GM19193 (cell line): ENCODE results near the gene PMPCA.
A peak's percentile ranks its signal among the peaks of the same experiment; 100 is the strongest.

Experiments used
- POLR2A ChIP-seq: IDR thresholded peaks from 4 replicates; pipeline ENCODE4 v1.6.1; 2011; ENCODE audit not compliant: insufficient read depth, insufficient read length; ENCODE audit errors: extremely low read depth

PMPCA gene, protein sequence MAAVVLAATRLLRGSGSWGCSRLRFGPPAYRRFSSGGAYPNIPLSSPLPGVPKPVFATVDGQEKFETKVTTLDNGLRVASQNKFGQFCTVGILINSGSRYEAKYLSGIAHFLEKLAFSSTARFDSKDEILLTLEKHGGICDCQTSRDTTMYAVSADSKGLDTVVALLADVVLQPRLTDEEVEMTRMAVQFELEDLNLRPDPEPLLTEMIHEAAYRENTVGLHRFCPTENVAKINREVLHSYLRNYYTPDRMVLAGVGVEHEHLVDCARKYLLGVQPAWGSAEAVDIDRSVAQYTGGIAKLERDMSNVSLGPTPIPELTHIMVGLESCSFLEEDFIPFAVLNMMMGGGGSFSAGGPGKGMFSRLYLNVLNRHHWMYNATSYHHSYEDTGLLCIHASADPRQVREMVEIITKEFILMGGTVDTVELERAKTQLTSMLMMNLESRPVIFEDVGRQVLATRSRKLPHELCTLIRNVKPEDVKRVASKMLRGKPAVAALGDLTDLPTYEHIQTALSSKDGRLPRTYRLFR

GRCh38 chr9:136410500-136411287 lies at the start of gene PMPCA, which contains the start of gene ENTR1:
TSS of gene PMPCA (plus strand) at chr9:136410658. CDS start at chr9:136410669, 11 bp downstream.
TSS of gene ENTR1 (minus strand) at chr9:136410614. CDS start at chr9:136410397, 217 bp downstream.
- peak; percentile 93 for TF ChIP-seq POLR2A

- no peak for TF ChIP-seq POLR2A
Observed at GRCh38 chr9:136361047-136361753, 49.3 kb upstream of the PMPCA start.

GRCh38 chr9:136361754-136362449 lies 48.6 kb upstream of the PMPCA start:
- no peak for TF ChIP-seq POLR2A

GRCh38 chr9:136362450-136362784 lies 48.0 kb upstream of the PMPCA start:
- TF ChIP-seq POLR2A = no peak

- TF ChIP-seq POLR2A = peak; percentile 80
Observed at GRCh38 chr9:136363106-136363948, 47.1 kb upstream of the PMPCA start, which contains the start of gene DNLZ. TSS of gene DNLZ (minus strand) at chr9:136363744. CDS start at chr9:136363714, 30 bp downstream.

DNA sequence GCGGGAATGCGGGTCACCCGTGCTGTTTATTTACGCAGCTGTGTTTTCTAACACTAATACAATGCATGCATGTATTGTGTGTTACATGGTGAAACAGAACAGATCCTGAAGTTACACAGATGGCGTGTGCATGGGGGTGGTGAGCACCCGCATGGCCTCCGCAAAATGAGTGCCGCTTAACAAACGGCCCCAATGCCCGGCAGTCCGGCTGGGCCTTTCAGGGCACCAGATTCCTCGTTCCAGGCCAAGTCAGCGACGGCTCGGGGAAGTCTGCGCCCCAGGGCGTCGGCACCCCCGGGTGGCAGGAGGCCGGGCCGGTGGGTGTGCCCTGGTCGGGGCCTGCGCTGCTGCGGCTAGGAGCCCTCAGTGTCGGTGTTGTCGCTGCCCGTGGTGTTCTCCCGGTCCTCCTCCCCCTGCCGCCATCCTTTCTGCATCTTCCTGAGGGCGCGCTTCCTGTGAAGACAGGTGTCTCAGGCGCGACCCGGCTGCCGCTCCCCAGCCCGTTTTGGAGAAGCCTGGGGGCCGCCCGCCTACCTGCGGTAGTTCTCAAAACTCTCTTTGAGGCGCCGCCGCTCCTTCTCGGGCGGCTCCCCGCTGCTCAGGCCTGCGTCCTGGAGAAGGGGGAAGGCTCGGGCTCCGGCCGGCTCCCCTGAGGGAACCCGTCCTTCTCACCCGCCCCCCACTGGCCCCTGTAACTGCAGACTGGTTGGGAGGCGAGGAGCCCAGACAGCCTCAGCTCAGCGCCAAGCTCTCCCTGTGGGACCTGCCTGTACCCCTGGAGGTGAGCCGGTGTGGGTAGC lies 46.3 kb upstream of the PMPCA start:
- no peak for TF ChIP-seq POLR2A

DNA sequence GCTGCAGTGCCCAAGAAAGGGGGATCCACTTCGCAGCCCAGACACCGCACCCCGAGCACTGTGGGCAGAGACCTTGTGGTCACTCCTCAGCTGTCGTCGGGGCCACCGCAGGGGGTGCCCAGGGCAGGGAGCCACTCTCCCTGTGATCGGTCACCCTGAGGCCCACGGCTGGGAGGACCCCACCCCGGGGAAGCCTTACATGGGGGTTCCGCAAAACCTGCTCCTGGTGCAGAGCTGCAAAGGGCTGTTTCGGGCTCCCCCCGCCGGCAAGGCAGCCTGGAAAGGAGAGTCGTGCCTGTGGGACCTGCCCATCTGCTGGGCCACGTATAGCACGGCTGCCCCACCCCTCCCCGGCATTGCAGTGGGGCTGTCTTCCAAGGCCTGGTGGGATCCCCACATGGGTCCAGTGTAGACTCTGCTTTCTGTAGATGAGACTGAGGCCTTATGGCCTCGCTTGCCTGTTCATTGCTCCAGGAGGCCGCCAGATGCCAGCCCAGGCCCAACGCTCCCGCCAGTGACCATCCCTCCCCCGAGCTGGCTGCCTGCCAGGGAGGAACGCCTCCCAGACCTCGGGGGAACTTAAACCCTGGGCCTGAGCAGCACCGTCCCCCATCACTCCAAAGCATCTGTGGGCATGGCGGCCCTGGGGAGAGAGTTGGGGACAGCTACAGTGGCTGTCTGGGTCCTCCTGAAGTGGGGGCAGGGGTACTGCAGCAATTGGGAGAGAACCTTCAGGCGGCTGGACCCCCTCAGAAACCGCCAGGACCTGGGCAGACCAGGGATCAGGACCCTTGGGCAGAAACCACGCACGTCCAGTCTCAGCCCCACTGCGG lies 45.3 kb upstream of the PMPCA start:
- no peak for TF ChIP-seq POLR2A

DNA sequence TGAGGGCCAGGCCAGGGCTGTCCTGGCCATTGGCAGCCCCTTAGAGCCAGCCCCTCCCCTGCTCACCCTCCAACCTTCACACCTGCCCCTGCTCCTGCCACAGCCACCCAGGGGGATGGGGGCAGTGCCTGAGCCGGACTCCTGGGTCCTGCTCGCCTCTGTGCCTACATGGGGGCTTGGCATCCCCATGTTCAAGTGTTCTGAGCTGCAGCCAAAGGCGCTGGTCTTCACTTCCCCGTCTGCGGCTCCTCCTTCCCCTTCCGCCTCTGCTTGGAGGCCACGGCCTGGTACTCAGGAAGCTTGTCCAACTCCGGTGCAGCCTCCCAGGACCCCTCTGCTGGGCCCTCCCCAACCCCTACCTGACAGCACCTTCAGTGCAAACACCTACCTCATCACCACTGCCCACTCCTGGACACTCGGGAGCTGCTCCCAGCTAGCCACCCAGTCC lies 44.7 kb upstream of the PMPCA start:
- TF ChIP-seq POLR2A = no peak

- no peak for TF ChIP-seq POLR2A
Observed at GRCh38 chr9:136366826-136367225, 43.6 kb upstream of the PMPCA start.

- TF ChIP-seq POLR2A = no peak
Observed at GRCh38 chr9:136367296-136368145, 42.9 kb upstream of the PMPCA start.

DNA sequence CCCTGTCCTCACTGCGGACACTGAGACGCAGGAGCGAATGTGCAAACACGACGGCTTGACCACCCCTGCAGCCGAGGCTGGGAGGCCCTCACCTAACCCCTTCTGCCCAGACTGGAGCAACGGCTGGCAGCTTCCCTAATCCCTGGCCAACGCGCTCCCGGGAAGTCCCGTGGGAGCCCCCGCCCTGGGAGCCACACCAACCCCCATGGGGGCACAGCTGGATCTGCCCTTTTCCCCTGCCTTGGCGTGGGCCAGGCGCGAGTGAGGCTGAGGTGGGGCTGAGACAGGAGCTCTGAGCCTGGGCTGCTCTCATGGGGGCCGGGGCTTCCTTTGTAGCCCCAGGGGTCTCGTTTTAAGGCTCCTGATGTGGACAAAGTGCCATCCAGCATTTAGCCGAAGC lies 42.3 kb upstream of the PMPCA start:
- TF ChIP-seq POLR2A = no peak
